ENCODE measurements around the gene DDX39B.

DNA sequence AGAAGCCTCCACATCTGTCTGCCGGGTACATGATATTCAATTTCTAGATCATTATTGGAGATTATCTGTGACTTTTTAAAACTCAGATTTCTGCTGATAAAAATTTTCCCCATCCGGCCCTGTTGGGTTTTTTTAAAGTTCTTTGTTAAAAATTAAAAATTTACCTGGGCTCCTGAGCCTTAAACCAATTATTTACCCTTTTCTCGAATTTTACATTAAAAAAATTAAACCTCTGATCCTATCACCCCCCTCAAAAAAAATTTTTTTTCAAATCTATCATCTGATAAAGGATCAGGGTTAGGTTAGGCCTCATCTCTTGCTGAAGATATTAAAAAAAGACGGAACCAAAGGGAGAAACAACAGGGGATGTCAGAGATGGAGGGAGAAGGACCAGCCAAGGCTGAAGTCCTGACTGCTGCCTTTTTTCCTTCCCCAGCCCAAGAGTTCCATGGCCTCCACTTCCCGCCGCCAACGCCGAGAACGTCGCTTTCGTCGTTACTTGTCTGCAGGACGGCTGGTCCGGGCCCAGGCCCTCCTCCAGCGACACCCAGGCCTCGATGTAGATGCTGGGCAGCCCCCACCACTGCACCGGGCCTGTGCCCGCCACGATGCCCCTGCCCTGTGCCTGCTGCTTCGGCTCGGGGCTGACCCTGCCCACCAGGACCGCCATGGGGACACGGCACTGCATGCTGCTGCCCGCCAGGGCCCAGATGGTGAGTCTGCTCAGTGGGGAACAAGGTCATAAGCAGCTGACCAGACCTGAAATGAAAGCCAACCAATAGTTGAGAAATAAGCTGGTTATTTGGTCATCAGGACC is 6.1 kb upstream of the DDX39B start:
- TF ChIP-seq, protein P1, sequence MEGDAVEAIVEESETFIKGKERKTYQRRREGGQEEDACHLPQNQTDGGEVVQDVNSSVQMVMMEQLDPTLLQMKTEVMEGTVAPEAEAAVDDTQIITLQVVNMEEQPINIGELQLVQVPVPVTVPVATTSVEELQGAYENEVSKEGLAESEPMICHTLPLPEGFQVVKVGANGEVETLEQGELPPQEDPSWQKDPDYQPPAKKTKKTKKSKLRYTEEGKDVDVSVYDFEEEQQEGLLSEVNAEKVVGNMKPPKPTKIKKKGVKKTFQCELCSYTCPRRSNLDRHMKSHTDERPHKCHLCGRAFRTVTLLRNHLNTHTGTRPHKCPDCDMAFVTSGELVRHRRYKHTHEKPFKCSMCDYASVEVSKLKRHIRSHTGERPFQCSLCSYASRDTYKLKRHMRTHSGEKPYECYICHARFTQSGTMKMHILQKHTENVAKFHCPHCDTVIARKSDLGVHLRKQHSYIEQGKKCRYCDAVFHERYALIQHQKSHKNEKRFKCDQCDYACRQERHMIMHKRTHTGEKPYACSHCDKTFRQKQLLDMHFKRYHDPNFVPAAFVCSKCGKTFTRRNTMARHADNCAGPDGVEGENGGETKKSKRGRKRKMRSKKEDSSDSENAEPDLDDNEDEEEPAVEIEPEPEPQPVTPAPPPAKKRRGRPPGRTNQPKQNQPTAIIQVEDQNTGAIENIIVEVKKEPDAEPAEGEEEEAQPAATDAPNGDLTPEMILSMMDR (IDR thresholded peaks at IDR 0.05; ENCODE audit: low read depth, low read length, poor library complexity, severe bottlenecking), result no peak
- TF ChIP-seq EZH2phosphoT487 (IDR thresholded peaks at IDR 0.05; ENCODE audit: borderline replicate concordance, low read length), result no peak

Data from DOHH2 (cell line).